Ovary (tissue), 9 donors: ENCODE results near the gene MYDGF. TPM values are rescaled to one million over a fixed set of nuclear protein-coding genes. Genes with fewer than 3 reads are reported as not detected.

ENCODE experiments used
- DNase-seq, 5 donors: peaks; one replicate each; pipeline ENCODE4 v3.0.0-alpha.2; 2019 to 2020
- H3K27ac ChIP-seq, 2 donors: fragments of 200-600 bp; one replicate each; pipeline versions ENCODE4 v1.5.1 to v1.8.0; 2019 to 2022
- H3K27me3 ChIP-seq: fragments of 200-600 bp; one replicate; pipeline ENCODE4 v1.8.0; 2022
- H3K36me3 ChIP-seq: fragments of 200-600 bp; sonication (generic); one replicate; pipeline ENCODE4 v1.5.1; 2019
- H3K4me1 ChIP-seq: one replicate; pipeline ENCODE4 v1.8.1; 2013; ENCODE audit warnings: mild to moderate bottlenecking, moderate library complexity; ENCODE audit not compliant: insufficient read depth
- H3K4me3 ChIP-seq: fragments of 200-600 bp; sonication (generic); one replicate; pipeline ENCODE4 v1.5.1; 2017
- H3K9me3 ChIP-seq, 2 donors: fragments of 200-600 bp in 1 of 2; sonication (generic) in 1 of 2; one replicate each; pipeline versions ENCODE4 v1.5.1 to v1.8.1; 2013 to 2019; ENCODE audit warnings: mild to moderate bottlenecking in 1 of 2, moderate library complexity in 1 of 2
- CTCF ChIP-seq, 3 donors: fragments of 450-650 bp in 2 of 3; fragments of 200-600 bp in 1 of 3; IDR thresholded peaks; one replicate each; pipeline versions ENCODE4 v1.5.1 to v1.8.0; 2016 to 2022; ENCODE audit warnings: antibody characterized with exemption in 3 of 3, mild to moderate bottlenecking in 1 of 3
- EP300 ChIP-seq: sonication (generic); formaldehyde crosslinking; IDR thresholded peaks from one replicate; pipeline ENCODE4 v1.6.1; 2017; ENCODE audit warnings: antibody characterized with exemption
- POLR2A ChIP-seq: fragments of 450-650 bp; IDR thresholded peaks from one replicate; pipeline ENCODE4 v1.6.1; 2017; ENCODE audit warnings: antibody characterized with exemption, mild to moderate bottlenecking, moderate library complexity
- WGBS, 3 donors: extraction: QIAGEN DNeasy Blood & Tissue Kit in 1 of 3; methylation state at CpG; one replicate each; pipeline versions ENCODE4 v1.1.5 to v1.1.7; 2013 to 2017; 5-methylcytosine and 5-hydroxymethylcytosine counted together
- intact Hi-C, 4 donors: fragments of 100-400 bp; cut with DNase I; formaldehyde crosslinking; loops; one replicate each; pipeline versions ENCODE4 v1.11.0 to v1.15.1; 2022 to 2023
- polyA plus RNA-seq, 2 donors: library from polyadenylated mRNA; stranded (reverse); fragments of 200-250 nt in 1 of 2; fragments of 350-450 nt in 1 of 2; fragmentation: Illumina TruSeq in 1 of 2; extraction: RNeasy Lipid Tissue Mini Kit (QIAGEN cat#74804) in 1 of 2; gene quantifications; one replicate each; pipeline ENCODE4 v1.2.3, GENCODE V29; 2013 to 2014
- total RNA-seq, 7 donors: library from RNA; depleted of rRNA in 2 of 7; stranded (reverse); fragments of >200 nt in 2 of 7; fragmentation: NEBNext Ultra II Directional in 3 of 7; extraction: Animal tissue kit (Norgen Biotek cat#: 25700) in 3 of 7; gene quantifications; one replicate each; pipeline versions ENCODE4 v1.1.0 to v1.2.4, GENCODE V29; 2016 to 2023
- donor health status: DM: no; HTN: no; CAD: no; lungs with moderate emphysema.
- donor health status: DM: no; HTN: no; CAD: no.
- donor health status: Bipolar disorder and iron deficiency.
- donor health status: DM: yes; HTN: yes; CAD: no.
- donor health status: DM: no; HTN: no; CAD: no.
- donor health status: DM: yes; HTN: yes; CAD: no.

The MYDGF gene
- total and polyA plus RNA-seq, 9 donors: 28.6 to 85.4 (median 59.4) TPM

GRCh38 chr19:4671185-4671851 lies 1.2 kb upstream of the MYDGF start:
- no peak for DNase-seq
- H3K4me3 ChIP-seq: no peak overlapping the region

DNA sequence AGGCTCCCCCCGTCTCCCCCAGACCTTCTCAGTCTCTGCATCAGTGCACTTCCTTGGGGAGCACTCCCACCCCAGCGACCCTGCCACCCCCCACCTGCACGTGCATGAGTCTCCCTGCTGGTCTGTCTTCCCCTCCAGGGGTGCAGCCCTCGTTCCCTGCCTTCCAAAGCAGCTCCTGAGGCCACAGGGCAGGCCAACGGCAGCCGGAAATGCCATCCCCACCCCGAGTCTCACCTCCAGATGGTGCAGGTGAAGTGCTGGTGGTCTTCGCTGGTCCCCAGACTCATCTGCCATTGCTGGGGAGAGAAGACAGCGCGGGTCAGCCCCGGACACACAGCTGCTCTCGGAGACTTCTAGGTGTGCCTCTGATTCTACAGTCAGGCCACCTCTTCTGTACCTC lies 5.5 kb downstream of the MYDGF start:
- 84 to 89% (median 86%) methylated on average over 12 of the region's 12 CpGs for WGBS, 3 donors
- H3K27ac ChIP-seq: no peak overlapping the region
- TF ChIP-seq EP300: no peak
- no peak for TF ChIP-seq POLR2A
- no peak for TF ChIP-seq CTCF (IDR thresholded peaks at IDR 0.05)
- DNase-seq: no peak
- no peaks in the 10 kb centered on the region for H3K9me3 ChIP-seq
- no peaks in the 10 kb centered on the region for H3K4me1 ChIP-seq
- no peak overlapping the region for H3K4me3 ChIP-seq
- no peaks in the 10 kb centered on the region for H3K27me3 ChIP-seq
- H3K36me3 ChIP-seq: no peaks in the 10 kb centered on the region
- intact Hi-C loops: no loop called here

More at GRCh38 chr19:4671185-4671851, 1.2 kb upstream of the MYDGF start:
- Histone ChIP-seq H3K27me3 (no peaks in the 10 kb centered on the region), H3K9me3 (no peaks in the 10 kb centered on the region), H3K27ac (peak overlapping the region in 1 of 2 donors; percentile 39), H3K4me1 (no peaks in the 10 kb centered on the region), H3K36me3 (no peaks in the 10 kb centered on the region)
- TF ChIP-seq CTCF (IDR thresholded peaks at IDR 0.05) (no peak), EP300 (no peak), POLR2A (no peak)
- 53 to 58% (median 55%) methylated on average over 10 of the region's 10 CpGs for WGBS, 3 donors
- intact Hi-C loops: no loop called here

DNA sequence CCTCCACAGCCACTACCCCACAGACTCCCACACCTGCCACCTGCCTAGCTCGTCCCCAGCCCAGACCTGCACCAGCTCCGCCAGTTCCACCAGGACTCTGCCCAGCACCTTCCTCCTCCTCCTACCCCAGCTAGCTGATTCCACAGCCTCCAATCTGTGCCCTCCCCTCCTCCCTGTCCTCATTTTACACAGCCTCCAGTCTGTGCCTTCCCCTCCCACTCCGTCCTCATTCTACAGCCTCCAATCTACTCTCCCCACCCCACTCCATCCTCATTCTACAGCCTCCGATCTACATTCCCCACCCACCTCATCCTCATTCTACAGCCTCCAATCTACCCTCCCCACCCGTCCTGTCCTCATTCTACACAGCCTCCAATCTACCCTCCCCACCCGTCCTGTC lies 7.3 kb downstream of the MYDGF start:
- no peak overlapping the region for H3K27ac ChIP-seq

GRCh38 chr19:4662020-4662695 lies 8.0 kb downstream of the MYDGF start:
- TF ChIP-seq CTCF (IDR thresholded peaks at IDR 0.05) (no peak), POLR2A (no peak), EP300 (no peak)
- peaks cover 2% of the 10 kb centered on the region for H3K36me3 ChIP-seq
- no peak overlapping the region for H3K27ac ChIP-seq
- H3K27me3 ChIP-seq: no peaks in the 10 kb centered on the region
- DNase-seq: no peak
- WGBS, 3 donors: 77 to 85% (median 77%) methylated on average over 20 of the region's 20 CpGs
- intact Hi-C loops: no loop called here
- peaks cover 0 to 7% of the 10 kb centered on the region in 2 donors for H3K9me3 ChIP-seq
- H3K4me1 ChIP-seq: no peaks in the 10 kb centered on the region
- no peak overlapping the region for H3K4me3 ChIP-seq

More for the DNA sequence above, 7.3 kb downstream of the MYDGF start:
- H3K4me1 ChIP-seq: no peaks in the 10 kb centered on the region
- H3K9me3 ChIP-seq: peaks cover 0 to 6% of the 10 kb centered on the region in 2 donors
- WGBS, 3 donors: 86 to 95% (median 91%) methylated on average over 6 of the region's 6 CpGs
- peaks cover 2% of the 10 kb centered on the region for H3K36me3 ChIP-seq
- intact Hi-C loops: no loop called here
- TF ChIP-seq EP300 (no peak), CTCF (IDR thresholded peaks at IDR 0.05) (no peak), POLR2A (no peak)
- H3K4me3 ChIP-seq: no peak overlapping the region
- no peak for DNase-seq
- H3K27me3 ChIP-seq: no peaks in the 10 kb centered on the region
